ENCODE results near the gene BHMT2.
A peak's percentile ranks its signal among the peaks of the same experiment; 100 is the strongest.

Gene BHMT2

DNA sequence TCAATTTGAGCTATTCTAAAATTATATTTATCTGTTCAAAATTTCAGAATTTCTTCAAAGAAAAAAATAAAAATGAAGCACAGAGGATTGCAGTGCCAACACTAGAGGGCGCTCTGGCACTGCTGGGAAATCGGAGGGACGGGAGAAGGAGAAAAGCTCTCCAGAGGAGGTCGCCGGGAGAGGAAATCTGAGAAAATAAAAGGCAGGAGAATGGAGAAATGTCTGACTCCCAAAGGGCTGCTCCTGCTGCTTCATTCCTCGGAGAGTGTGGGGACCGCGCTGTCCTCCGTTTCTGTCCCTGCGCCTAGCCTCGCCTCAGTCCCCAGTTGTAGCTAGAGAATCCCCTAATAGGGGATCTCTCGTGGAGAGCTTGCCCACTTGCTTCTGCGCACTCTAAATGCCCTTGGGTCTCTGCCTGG, 44.5 kb upstream of the BHMT2 start:
- 0 out of 2 replicates have a peak overlapping the region, but pooled peaks have one; percentile 7 for H3K4me3 ChIP-seq (ENCODE audit: low read depth, low read length)
- peak; percentile 84 for TF ChIP-seq CTCF (IDR thresholded peaks at IDR 0.05; ENCODE audit: low read depth, low read length, missing control alignments)
- no peak for DNase-seq (ENCODE audit: low read depth)

DNA sequence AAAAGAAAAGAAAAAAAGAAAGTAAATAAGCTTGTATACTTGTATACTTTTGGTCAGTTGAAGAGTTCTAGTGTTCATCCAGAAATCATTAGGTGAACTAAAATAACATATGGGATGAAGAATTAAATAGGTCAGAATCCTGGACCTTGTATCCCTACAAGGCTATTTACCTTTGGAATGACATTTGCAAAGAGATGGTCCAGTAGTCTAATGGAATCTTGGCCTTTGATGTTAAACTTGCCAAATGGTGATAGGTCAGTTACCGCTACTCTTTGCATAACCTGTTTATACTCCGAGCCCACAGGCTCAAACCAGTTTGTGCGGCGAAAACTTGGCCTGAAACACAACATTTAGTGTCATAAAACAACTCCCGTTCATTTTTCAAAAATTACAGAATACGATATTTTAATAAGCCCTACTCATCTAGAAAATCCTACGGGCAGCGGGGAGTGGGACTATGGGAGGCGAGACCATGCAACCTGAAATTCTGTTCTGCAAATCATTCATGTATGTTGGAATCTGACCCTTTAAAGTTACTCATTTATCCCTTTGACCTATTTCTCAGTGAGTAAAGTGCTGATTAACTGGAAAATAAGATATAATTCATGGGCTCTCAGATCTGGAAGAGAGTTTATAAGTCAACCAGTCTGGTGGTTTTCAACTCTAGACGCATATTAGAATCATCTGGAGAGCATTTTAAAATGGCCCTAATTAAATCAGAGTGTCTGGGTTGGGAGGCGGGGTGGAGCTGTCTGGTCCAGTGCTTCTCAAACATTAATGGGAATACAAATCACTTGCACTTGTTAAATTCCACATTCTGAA, 38.7 kb upstream of the BHMT2 start:
- no peak for TF ChIP-seq CTCF (IDR thresholded peaks at IDR 0.05; ENCODE audit: low read depth, low read length, missing control alignments)
- no peak for DNase-seq (ENCODE audit: low read depth)
- no peak overlapping the region for H3K4me3 ChIP-seq (ENCODE audit: low read depth, low read length)

GRCh38 chr5:79031485-79031867, 38.1 kb upstream of the BHMT2 start:
- no peak for DNase-seq (ENCODE audit: low read depth)
- no peak for TF ChIP-seq CTCF (IDR thresholded peaks at IDR 0.05; ENCODE audit: low read depth, low read length, missing control alignments)
- H3K4me3 ChIP-seq (ENCODE audit: low read depth, low read length) = no peak overlapping the region

- no peak overlapping the region for H3K4me3 ChIP-seq (ENCODE audit: low read depth, low read length)
- DNase-seq (ENCODE audit: low read depth) = no peak
- TF ChIP-seq CTCF (IDR thresholded peaks at IDR 0.05; ENCODE audit: low read depth, low read length, missing control alignments) = no peak
Measured at GRCh38 chr5:79032031-79032695, 37.4 kb upstream of the BHMT2 start.

- no peak for TF ChIP-seq CTCF (IDR thresholded peaks at IDR 0.05; ENCODE audit: low read depth, low read length, missing control alignments)
- H3K4me3 ChIP-seq (ENCODE audit: low read depth, low read length) = no peak overlapping the region
- DNase-seq (ENCODE audit: low read depth) = no peak
Measured at GRCh38 chr5:79032782-79033181, 36.8 kb upstream of the BHMT2 start.

DNA sequence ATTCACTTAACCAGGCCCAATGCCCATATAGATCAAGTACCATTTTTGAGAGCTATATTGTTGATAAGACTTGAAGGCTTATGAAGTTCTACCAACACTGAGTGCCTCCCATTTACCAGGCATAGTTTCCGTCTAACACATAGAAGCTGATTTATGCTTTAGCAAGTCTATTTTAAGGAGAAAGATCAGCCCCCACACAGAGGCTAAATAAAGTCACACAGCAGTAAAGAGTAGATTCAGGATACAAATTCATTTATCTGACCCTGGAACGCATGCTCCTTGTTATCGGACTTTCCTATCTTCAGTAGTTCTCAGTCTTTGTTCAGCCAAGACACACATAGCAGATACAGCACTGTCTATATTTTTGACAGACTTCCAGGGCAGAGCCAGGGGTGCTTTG, 34.3 kb upstream of the BHMT2 start:
- no peak for DNase-seq (ENCODE audit: low read depth)
- TF ChIP-seq CTCF (IDR thresholded peaks at IDR 0.05; ENCODE audit: low read depth, low read length, missing control alignments) = no peak
- no peak overlapping the region for H3K4me3 ChIP-seq (ENCODE audit: low read depth, low read length)

All from GM12864 (cell line).